Thyroid gland (tissue), 4 donors: ENCODE results near the gene BCKDK.

Experiments used
- POLR2A ChIP-seq, 2 donors: fragments of 450-650 bp; IDR thresholded peaks; one replicate each; pipeline ENCODE4 v1.6.1; 2017; ENCODE audit warnings: antibody characterized with exemption in 2 of 2, mild to moderate bottlenecking in 2 of 2, moderate library complexity in 1 of 2
- TF ChIP-seq, protein P1 (sequence below), 6 experiments: fragments of 200-600 bp in 3 of 6; fragments of 450-650 bp in 3 of 6; sonication (generic) in 3 of 6; IDR thresholded peaks; one replicate each; pipeline ENCODE4 v1.5.1; 2016 to 2019; ENCODE audit warnings: antibody characterized with exemption in 6 of 6, mild to moderate bottlenecking in 2 of 6, inconsistent platforms in 1 of 6, moderate library complexity in 1 of 6

DNA sequence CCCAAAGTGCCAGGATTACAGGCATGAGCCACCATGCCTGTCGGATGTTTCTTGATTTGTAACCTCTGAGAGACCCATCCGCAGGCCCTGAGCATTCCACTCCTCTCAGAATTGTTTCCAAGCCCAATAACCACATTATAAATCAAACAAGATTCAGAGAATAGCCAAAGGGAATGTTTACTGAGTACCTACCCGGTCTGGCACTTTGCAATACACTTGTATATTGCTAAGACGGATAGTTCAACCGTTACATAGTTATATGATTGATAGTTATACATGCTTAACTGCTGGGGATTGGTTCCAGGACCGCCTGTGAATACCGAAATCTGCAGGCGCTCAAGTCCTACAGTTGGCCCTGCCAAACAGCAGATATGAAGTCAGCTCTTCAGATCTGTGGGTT, 6.3 kb downstream of the BCKDK start:
- TF ChIP-seq, protein P1, sequence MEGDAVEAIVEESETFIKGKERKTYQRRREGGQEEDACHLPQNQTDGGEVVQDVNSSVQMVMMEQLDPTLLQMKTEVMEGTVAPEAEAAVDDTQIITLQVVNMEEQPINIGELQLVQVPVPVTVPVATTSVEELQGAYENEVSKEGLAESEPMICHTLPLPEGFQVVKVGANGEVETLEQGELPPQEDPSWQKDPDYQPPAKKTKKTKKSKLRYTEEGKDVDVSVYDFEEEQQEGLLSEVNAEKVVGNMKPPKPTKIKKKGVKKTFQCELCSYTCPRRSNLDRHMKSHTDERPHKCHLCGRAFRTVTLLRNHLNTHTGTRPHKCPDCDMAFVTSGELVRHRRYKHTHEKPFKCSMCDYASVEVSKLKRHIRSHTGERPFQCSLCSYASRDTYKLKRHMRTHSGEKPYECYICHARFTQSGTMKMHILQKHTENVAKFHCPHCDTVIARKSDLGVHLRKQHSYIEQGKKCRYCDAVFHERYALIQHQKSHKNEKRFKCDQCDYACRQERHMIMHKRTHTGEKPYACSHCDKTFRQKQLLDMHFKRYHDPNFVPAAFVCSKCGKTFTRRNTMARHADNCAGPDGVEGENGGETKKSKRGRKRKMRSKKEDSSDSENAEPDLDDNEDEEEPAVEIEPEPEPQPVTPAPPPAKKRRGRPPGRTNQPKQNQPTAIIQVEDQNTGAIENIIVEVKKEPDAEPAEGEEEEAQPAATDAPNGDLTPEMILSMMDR (IDR thresholded peaks at IDR 0.05): no peak
- no peak for TF ChIP-seq POLR2A (IDR thresholded peaks at IDR 0.05)
